ENCODE results near the gene DGCR2.

Gene DGCR2

DNA sequence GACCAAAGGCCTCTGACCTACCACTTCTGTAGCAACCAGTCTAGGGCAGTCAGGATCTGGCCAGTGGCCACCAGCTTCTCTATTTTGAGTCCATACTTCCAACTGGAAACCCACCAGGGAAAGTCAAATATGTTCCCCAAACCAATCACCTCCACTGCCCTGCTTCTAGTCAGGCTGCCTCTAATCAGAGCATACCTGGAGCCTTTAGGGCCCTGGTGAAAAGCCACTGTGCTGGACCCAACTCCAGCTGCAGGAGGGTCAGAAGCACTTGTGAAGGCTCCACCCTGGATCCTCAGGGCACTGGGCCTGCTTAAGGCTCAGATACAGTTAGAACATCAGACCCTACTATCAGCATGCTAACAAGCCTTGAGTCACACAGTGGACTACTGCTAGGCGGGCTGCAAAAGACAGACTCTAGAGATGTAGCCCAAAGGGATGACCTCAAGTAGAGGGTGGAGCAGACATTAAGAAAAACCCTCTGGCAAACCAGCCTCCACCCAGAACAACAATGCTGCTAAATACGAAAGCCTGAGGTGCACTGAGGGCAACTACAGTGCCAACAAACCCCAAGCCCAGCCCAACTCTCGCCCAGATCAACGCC lies 69.2 kb downstream of the DGCR2 start:
- no peak for TF ChIP-seq FOXM1 (IDR thresholded peaks at IDR 0.05; ENCODE audit: borderline replicate concordance, low read depth)
- TF ChIP-seq, protein P1, sequence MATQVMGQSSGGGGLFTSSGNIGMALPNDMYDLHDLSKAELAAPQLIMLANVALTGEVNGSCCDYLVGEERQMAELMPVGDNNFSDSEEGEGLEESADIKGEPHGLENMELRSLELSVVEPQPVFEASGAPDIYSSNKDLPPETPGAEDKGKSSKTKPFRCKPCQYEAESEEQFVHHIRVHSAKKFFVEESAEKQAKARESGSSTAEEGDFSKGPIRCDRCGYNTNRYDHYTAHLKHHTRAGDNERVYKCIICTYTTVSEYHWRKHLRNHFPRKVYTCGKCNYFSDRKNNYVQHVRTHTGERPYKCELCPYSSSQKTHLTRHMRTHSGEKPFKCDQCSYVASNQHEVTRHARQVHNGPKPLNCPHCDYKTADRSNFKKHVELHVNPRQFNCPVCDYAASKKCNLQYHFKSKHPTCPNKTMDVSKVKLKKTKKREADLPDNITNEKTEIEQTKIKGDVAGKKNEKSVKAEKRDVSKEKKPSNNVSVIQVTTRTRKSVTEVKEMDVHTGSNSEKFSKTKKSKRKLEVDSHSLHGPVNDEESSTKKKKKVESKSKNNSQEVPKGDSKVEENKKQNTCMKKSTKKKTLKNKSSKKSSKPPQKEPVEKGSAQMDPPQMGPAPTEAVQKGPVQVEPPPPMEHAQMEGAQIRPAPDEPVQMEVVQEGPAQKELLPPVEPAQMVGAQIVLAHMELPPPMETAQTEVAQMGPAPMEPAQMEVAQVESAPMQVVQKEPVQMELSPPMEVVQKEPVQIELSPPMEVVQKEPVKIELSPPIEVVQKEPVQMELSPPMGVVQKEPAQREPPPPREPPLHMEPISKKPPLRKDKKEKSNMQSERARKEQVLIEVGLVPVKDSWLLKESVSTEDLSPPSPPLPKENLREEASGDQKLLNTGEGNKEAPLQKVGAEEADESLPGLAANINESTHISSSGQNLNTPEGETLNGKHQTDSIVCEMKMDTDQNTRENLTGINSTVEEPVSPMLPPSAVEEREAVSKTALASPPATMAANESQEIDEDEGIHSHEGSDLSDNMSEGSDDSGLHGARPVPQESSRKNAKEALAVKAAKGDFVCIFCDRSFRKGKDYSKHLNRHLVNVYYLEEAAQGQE (IDR thresholded peaks at IDR 0.05; ENCODE audit: low read depth) = no peak
- no peak for TF ChIP-seq ZBTB7A (IDR thresholded peaks at IDR 0.05; ENCODE audit: low read depth)
- TF ChIP-seq CEBPB (IDR thresholded peaks at IDR 0.05) = no peak
- TF ChIP-seq TCF12 (IDR thresholded peaks at IDR 0.05; ENCODE audit: low read depth) = no peak
- no peak for TF ChIP-seq TEAD4 (IDR thresholded peaks at IDR 0.05)
- no peak for TF ChIP-seq RAD21 (IDR thresholded peaks at IDR 0.05; ENCODE audit: low read depth)
- TF ChIP-seq, protein P2, sequence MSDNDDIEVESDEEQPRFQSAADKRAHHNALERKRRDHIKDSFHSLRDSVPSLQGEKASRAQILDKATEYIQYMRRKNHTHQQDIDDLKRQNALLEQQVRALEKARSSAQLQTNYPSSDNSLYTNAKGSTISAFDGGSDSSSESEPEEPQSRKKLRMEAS (IDR thresholded peaks at IDR 0.05) = no peak

DNA sequence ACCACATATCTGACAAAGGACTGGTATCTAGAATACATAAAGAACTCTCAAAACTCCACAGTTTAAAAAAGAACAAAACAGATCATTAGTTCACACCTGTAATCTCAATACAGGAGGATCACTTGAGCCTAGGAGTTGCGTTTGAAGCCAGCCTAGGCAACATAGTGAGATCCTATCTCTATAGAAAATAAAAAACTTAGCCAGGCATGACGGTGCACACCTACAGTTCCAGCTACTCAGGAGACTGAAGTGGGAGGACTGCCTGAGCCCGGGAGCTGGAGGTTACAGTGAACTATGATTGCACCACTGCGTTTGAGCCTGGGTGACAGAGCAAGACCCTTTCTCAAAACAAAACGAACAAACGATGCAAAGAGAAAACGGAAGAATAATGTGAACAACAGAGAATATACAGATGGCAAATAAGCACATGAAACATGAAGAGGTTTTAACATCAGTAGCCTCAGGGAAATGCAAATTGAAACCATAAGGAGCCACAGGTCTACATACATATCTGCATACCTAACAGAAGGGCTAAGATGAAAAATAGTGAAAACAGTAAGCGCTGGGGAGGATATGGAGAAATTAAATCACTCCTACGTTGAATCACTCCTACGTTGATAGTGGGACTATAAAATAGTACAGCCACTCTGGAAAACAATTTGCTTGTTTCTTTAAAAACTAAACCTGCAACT lies 70.7 kb downstream of the DGCR2 start:
- TF ChIP-seq TEAD4 (IDR thresholded peaks at IDR 0.05) = no peak
- no peak for TF ChIP-seq YY1 (IDR thresholded peaks at IDR 0.05; ENCODE audit: low read depth)
- TF ChIP-seq ZBTB7A (IDR thresholded peaks at IDR 0.05; ENCODE audit: low read depth) = no peak
- no peak for TF ChIP-seq CREB1 (IDR thresholded peaks at IDR 0.05; ENCODE audit: low read depth)
- TF ChIP-seq, protein P3, sequence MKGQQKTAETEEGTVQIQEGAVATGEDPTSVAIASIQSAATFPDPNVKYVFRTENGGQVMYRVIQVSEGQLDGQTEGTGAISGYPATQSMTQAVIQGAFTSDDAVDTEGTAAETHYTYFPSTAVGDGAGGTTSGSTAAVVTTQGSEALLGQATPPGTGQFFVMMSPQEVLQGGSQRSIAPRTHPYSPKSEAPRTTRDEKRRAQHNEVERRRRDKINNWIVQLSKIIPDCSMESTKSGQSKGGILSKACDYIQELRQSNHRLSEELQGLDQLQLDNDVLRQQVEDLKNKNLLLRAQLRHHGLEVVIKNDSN (IDR thresholded peaks at IDR 0.05) = no peak
- TF ChIP-seq, protein P2 (IDR thresholded peaks at IDR 0.05) = no peak
- no peak for TF ChIP-seq EGR1 (IDR thresholded peaks at IDR 0.05)
- no peak for TF ChIP-seq CEBPB (IDR thresholded peaks at IDR 0.05)
- no peak for TF ChIP-seq FOXM1 (IDR thresholded peaks at IDR 0.05; ENCODE audit: borderline replicate concordance, low read depth)

DNA sequence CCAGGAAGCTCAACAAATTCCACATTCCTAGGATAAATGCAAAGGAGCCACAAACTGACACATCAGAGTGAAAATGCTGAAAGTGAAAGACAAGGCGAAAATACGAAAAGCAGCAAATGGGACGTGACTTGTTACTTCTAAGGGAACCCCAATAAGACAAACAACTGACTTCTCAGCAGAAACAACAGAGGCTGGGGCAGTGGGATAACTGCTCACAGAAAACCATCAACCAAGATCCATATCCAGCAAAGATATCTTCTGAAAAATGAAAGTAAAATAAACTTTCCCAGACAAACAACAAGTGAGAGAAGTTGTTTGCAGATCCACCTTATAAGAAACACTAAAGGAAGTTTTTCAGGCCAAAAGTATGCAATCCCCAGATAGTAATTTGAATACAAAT lies 72.1 kb downstream of the DGCR2 start:
- TF ChIP-seq NFIC (IDR thresholded peaks at IDR 0.05) = no peak
- no peak for TF ChIP-seq TEAD4 (IDR thresholded peaks at IDR 0.05)
- TF ChIP-seq, protein P1 (IDR thresholded peaks at IDR 0.05; ENCODE audit: low read depth) = no peak
- no peak for TF ChIP-seq EP300 (IDR thresholded peaks at IDR 0.05; ENCODE audit: borderline replicate concordance)
- TF ChIP-seq CEBPB (IDR thresholded peaks at IDR 0.05) = no peak
- no peak for TF ChIP-seq FOXM1 (IDR thresholded peaks at IDR 0.05; ENCODE audit: borderline replicate concordance, low read depth)
- no peak for TF ChIP-seq RAD21 (IDR thresholded peaks at IDR 0.05; ENCODE audit: low read depth)
- TF ChIP-seq TAF1 (IDR thresholded peaks at IDR 0.05; ENCODE audit: low read depth) = no peak
- TF ChIP-seq EGR1 (IDR thresholded peaks at IDR 0.05) = no peak
- TF ChIP-seq, protein P2 (IDR thresholded peaks at IDR 0.05) = no peak
- TF ChIP-seq CREB1 (IDR thresholded peaks at IDR 0.05; ENCODE audit: low read depth) = no peak
- TF ChIP-seq, protein P3 (IDR thresholded peaks at IDR 0.05) = no peak

DNA sequence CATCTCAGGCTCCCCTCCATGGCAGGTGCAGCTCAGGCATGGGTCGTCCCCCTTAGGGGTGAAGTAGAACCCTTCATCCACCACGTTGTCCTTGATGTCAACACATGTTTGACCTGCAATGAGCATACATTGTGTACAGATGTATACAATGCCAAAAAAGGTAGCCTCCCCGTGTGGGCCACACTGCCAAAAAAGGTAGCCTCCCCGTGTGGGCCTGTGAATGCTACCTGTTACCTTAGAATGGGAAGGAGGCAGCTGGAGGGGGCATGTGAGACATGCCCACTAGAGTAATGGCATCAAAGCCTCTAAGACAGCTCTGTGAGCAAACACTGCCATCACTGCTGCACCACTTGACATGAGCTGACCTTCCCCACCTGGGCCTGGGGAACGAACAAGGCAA lies 73.7 kb downstream of the DGCR2 start:
- TF ChIP-seq NFIC (IDR thresholded peaks at IDR 0.05) (no peak), TAF1 (IDR thresholded peaks at IDR 0.05; ENCODE audit: low read depth) (no peak), EP300 (IDR thresholded peaks at IDR 0.05; ENCODE audit: borderline replicate concordance) (no peak), FOXM1 (IDR thresholded peaks at IDR 0.05; ENCODE audit: borderline replicate concordance, low read depth) (no peak), TEAD4 (IDR thresholded peaks at IDR 0.05) (no peak), CREB1 (IDR thresholded peaks at IDR 0.05; ENCODE audit: low read depth) (no peak), ZBTB7A (IDR thresholded peaks at IDR 0.05; ENCODE audit: low read depth) (no peak), TCF12 (IDR thresholded peaks at IDR 0.05; ENCODE audit: low read depth) (no peak), EGR1 (IDR thresholded peaks at IDR 0.05) (no peak), CEBPB (IDR thresholded peaks at IDR 0.05) (no peak), RAD21 (IDR thresholded peaks at IDR 0.05; ENCODE audit: low read depth) (no peak), YY1 (IDR thresholded peaks at IDR 0.05; ENCODE audit: low read depth) (no peak)
- TF ChIP-seq, protein P3 (IDR thresholded peaks at IDR 0.05) = no peak
- TF ChIP-seq, protein P1 (IDR thresholded peaks at IDR 0.05; ENCODE audit: low read depth) = no peak
- TF ChIP-seq, protein P2 (IDR thresholded peaks at IDR 0.05) = no peak
